ENCODE data around the gene MAP3K19.
"Not testable (repeated sequence)": the region's sequence is repeated elsewhere in the genome, so short reads cannot be mapped to it uniquely, and the experiment has no call there.

MAP3K19 gene

DNA sequence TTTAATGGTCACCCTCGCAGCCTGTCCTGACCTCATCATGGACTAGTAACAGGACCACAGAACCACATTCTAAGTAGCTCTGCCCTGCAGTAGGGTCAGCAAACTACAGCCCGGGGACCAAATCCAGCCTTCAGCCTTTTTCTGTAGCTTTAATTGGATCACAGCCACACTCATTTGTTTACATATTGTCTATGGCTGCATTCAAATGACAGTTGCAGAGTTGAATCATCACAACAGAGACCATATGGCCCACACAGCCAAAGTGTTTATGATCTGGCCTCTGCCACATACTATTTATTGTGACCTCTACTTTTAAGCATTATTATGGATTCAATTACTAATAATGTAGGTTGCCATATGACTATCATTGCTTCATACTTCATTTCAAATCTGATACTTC lies 47.7 kb downstream of the MAP3K19 start:
- no peaks in the 10 kb centered on the region for H3K4me1 ChIP-seq (ENCODE audit: control insufficient read depth in 1 of 2, insufficient read depth in 2 of 2, low read length in 2 of 2)
- peaks cover 0 to 2% of the 10 kb centered on the region in 2 donors for H3K27me3 ChIP-seq (ENCODE audit: control insufficient read depth in 1 of 2, insufficient read depth in 2 of 2, low read length in 2 of 2)

GRCh38 chr2:134988994-134989605 lies 58.1 kb downstream of the MAP3K19 start:
- H3K36me3 ChIP-seq (ENCODE audit: control insufficient read depth in 1 of 2, insufficient read depth in 2 of 2, low read length in 2 of 2), result no peaks in the 10 kb centered on the region
- no peak overlapping the region for H3K9ac ChIP-seq (ENCODE audit: low read depth in 1 of 2, low read length in 2 of 2)
- H3K4me1 ChIP-seq (ENCODE audit: control insufficient read depth in 1 of 2, insufficient read depth in 2 of 2, low read length in 2 of 2), result no peaks in the 10 kb centered on the region
- H3K9me3 ChIP-seq (ENCODE audit: control insufficient read depth in 1 of 2, low read length in 2 of 2), result no peaks in the 10 kb centered on the region
- H3K4me3 ChIP-seq (ENCODE audit: low read depth in 1 of 2, low read length in 2 of 2), result no peak overlapping the region
- H3K27me3 ChIP-seq (ENCODE audit: control insufficient read depth in 1 of 2, insufficient read depth in 2 of 2, low read length in 2 of 2), result no peaks in the 10 kb centered on the region
- H3K27ac ChIP-seq (ENCODE audit: low read depth, low read length), result no peak overlapping the region

More for the DNA sequence above, 47.7 kb downstream of the MAP3K19 start:
- H3K4me3 ChIP-seq (ENCODE audit: low read depth in 1 of 2, low read length in 2 of 2), result no peak overlapping the region
- no peak overlapping the region for H3K9ac ChIP-seq (ENCODE audit: low read depth in 1 of 2, low read length in 2 of 2)
- no peaks in the 10 kb centered on the region for H3K36me3 ChIP-seq (ENCODE audit: control insufficient read depth in 1 of 2, insufficient read depth in 2 of 2, low read length in 2 of 2)
- H3K9me3 ChIP-seq (ENCODE audit: control insufficient read depth in 1 of 2, low read length in 2 of 2), result no peaks in the 10 kb centered on the region
- no peak overlapping the region for H3K27ac ChIP-seq (ENCODE audit: low read depth, low read length)

DNA sequence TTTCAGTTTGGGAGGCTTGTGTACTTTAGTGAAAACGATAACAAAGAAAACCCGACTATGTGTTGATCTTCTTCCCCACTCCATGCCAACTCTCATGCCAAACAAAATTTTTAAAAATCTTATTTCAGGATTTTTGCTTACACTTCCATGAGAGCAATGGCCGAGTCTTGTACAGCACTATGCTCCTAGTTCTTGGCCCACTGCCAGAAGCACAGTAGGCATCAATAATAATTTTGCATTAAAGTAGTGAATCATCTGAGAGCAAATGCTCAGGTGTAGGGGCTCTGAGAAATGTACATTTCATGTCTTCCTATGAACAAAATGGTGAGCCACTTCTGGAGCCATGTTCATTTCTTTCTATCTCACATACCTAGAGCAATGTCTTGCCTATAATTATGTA lies 62.2 kb downstream of the MAP3K19 start:
- Histone ChIP-seq H3K36me3 (ENCODE audit: control insufficient read depth in 1 of 2, insufficient read depth in 2 of 2, low read length in 2 of 2) (no peaks in the 10 kb centered on the region), H3K9me3 (ENCODE audit: control insufficient read depth in 1 of 2, low read length in 2 of 2) (no peaks in the 10 kb centered on the region), H3K4me1 (ENCODE audit: control insufficient read depth in 1 of 2, insufficient read depth in 2 of 2, low read length in 2 of 2) (no peaks in the 10 kb centered on the region), H3K27ac (ENCODE audit: low read depth, low read length) (no peak overlapping the region), H3K9ac (ENCODE audit: low read depth in 1 of 2, low read length in 2 of 2) (no peak overlapping the region), H3K27me3 (ENCODE audit: control insufficient read depth in 1 of 2, insufficient read depth in 2 of 2, low read length in 2 of 2) (no peaks in the 10 kb centered on the region), H3K4me3 (ENCODE audit: low read depth in 1 of 2, low read length in 2 of 2) (no peak overlapping the region)

GRCh38 chr2:134982603-134983002 lies 64.6 kb downstream of the MAP3K19 start:
- Histone ChIP-seq H3K9me3 (ENCODE audit: control insufficient read depth in 1 of 2, low read length in 2 of 2) (no peaks in the 10 kb centered on the region), H3K4me3 (ENCODE audit: low read depth in 1 of 2, low read length in 2 of 2) (no peak overlapping the region), H3K36me3 (ENCODE audit: control insufficient read depth in 1 of 2, insufficient read depth in 2 of 2, low read length in 2 of 2) (no peaks in the 10 kb centered on the region), H3K9ac (ENCODE audit: low read depth in 1 of 2, low read length in 2 of 2) (no peak overlapping the region), H3K27me3 (ENCODE audit: control insufficient read depth in 1 of 2, insufficient read depth in 2 of 2, low read length in 2 of 2) (no peaks in the 10 kb centered on the region), H3K4me1 (ENCODE audit: control insufficient read depth in 1 of 2, insufficient read depth in 2 of 2, low read length in 2 of 2) (no peaks in the 10 kb centered on the region), H3K27ac (ENCODE audit: low read depth, low read length) (no peak overlapping the region)

DNA sequence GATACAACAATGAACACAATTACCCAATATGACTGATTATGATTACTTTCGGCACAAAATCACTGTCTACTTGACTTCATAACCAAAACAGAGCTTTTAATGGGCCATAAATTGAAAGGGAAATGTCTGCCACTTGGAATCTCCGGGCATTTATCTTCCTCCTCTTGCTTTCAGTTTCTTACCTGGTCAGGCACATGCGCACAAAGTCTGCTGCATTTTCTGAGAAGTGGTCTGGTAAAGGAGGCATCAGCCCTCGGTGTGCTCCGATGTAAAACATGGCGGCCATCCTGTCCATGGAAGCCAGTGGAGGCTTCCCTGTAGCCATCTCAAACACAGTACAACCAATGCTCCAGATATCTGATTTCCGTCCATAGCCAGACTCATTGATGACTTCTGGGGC lies 66.6 kb downstream of the MAP3K19 start:
- H3K27me3 ChIP-seq (ENCODE audit: control insufficient read depth in 1 of 2, insufficient read depth in 2 of 2, low read length in 2 of 2), result no peaks in the 10 kb centered on the region
- no peaks in the 10 kb centered on the region for H3K36me3 ChIP-seq (ENCODE audit: control insufficient read depth in 1 of 2, insufficient read depth in 2 of 2, low read length in 2 of 2)
- no peak overlapping the region for H3K9ac ChIP-seq (ENCODE audit: low read depth in 1 of 2, low read length in 2 of 2)
- H3K4me1 ChIP-seq (ENCODE audit: control insufficient read depth in 1 of 2, insufficient read depth in 2 of 2, low read length in 2 of 2), result no peaks in the 10 kb centered on the region
- no peak overlapping the region for H3K4me3 ChIP-seq (ENCODE audit: low read depth in 1 of 2, low read length in 2 of 2)
- no peaks in the 10 kb centered on the region for H3K9me3 ChIP-seq (ENCODE audit: control insufficient read depth in 1 of 2, low read length in 2 of 2)
- no peak overlapping the region for H3K27ac ChIP-seq (ENCODE audit: low read depth, low read length)

GRCh38 chr2:134979221-134979620 lies 68.0 kb downstream of the MAP3K19 start:
- H3K4me3 ChIP-seq (ENCODE audit: low read depth in 1 of 2, low read length in 2 of 2), result no peak overlapping the region
- peaks cover 0 to 1% of the 10 kb centered on the region in 2 donors for H3K9me3 ChIP-seq (ENCODE audit: control insufficient read depth in 1 of 2, low read length in 2 of 2)
- H3K27me3 ChIP-seq (ENCODE audit: control insufficient read depth in 1 of 2, insufficient read depth in 2 of 2, low read length in 2 of 2), result no peaks in the 10 kb centered on the region
- no peak overlapping the region for H3K9ac ChIP-seq (ENCODE audit: low read depth in 1 of 2, low read length in 2 of 2)
- no peaks in the 10 kb centered on the region for H3K36me3 ChIP-seq (ENCODE audit: control insufficient read depth in 1 of 2, insufficient read depth in 2 of 2, low read length in 2 of 2)
- H3K27ac ChIP-seq (ENCODE audit: low read depth, low read length), result no peak overlapping the region
- H3K4me1 ChIP-seq (ENCODE audit: control insufficient read depth in 1 of 2, insufficient read depth in 2 of 2, low read length in 2 of 2), result no peaks in the 10 kb centered on the region

DNA sequence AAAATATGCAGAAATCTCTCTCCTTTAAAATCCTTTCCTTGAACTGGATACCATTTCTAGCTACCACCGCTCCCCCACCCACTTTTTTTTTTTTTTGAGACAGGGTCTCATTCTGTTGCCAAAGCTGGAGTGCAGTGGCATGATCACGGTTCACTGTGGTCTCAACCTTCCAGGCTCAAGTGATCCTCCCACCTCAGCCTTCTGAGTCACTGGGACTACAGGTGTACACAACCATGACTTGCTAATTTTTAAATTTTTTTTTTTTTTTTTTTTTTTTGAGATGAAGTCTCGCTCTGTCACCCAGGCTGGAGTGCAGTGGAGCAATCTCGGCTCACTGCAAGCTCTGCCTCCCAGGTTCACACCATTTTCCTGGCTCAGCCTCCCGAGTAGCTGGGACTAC lies 70.1 kb downstream of the MAP3K19 start:
- not testable (repeated sequence) for H3K9ac ChIP-seq (ENCODE audit: low read depth in 1 of 2, low read length in 2 of 2); H3K4me1 ChIP-seq (ENCODE audit: control insufficient read depth in 1 of 2, insufficient read depth in 2 of 2, low read length in 2 of 2); H3K27me3 ChIP-seq (ENCODE audit: control insufficient read depth in 1 of 2, insufficient read depth in 2 of 2, low read length in 2 of 2); H3K4me3 ChIP-seq (ENCODE audit: low read depth in 1 of 2, low read length in 2 of 2); H3K9me3 ChIP-seq (ENCODE audit: control insufficient read depth in 1 of 2, low read length in 2 of 2); H3K36me3 ChIP-seq (ENCODE audit: control insufficient read depth in 1 of 2, insufficient read depth in 2 of 2, low read length in 2 of 2); H3K27ac ChIP-seq (ENCODE audit: low read depth, low read length)

DNA sequence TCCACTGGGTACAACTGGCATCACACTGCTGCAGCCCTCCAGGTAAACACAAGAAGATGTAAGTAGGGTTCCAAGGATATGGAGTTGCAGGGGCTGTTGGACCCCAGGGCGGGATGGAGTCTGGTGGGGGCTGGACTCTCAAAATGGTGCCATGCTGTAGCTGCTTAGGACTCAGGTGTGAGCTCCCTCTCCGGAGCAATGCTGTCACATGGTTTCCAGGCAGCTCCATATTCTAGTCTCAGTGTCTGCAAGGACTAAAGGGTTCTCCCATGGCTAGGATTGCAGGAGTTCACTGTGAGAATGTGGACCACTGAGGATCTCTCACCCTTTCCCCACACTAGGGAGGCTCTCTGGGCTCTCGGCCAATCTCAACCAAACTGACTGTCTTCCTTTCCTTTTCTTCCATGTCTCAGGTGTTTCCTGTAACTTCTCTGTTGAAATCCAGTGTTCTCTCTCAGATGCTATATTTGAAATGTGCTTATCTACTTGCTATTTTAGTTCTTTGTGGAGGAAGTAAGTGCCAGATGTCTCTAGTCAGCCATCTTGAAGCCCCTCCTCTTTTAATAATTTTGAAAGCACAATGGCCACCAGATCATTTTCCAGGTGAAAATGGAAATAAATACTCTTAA lies 71.1 kb downstream of the MAP3K19 start:
- Histone ChIP-seq H3K27ac (ENCODE audit: low read depth, low read length) (no peak overlapping the region), H3K9ac (ENCODE audit: low read depth in 1 of 2, low read length in 2 of 2) (no peak overlapping the region), H3K4me1 (ENCODE audit: control insufficient read depth in 1 of 2, insufficient read depth in 2 of 2, low read length in 2 of 2) (no peaks in the 10 kb centered on the region), H3K27me3 (ENCODE audit: control insufficient read depth in 1 of 2, insufficient read depth in 2 of 2, low read length in 2 of 2) (no peaks in the 10 kb centered on the region), H3K36me3 (ENCODE audit: control insufficient read depth in 1 of 2, insufficient read depth in 2 of 2, low read length in 2 of 2) (no peaks in the 10 kb centered on the region), H3K4me3 (ENCODE audit: low read depth in 1 of 2, low read length in 2 of 2) (peak overlapping the region in 1 of 2 donors; percentile 14), H3K9me3 (ENCODE audit: control insufficient read depth in 1 of 2, low read length in 2 of 2) (peaks cover 3 to 7% of the 10 kb centered on the region in 2 donors)

- Histone ChIP-seq H3K4me1 (ENCODE audit: control insufficient read depth in 1 of 2, insufficient read depth in 2 of 2, low read length in 2 of 2) (no peaks in the 10 kb centered on the region), H3K27ac (ENCODE audit: low read depth, low read length) (no peak overlapping the region), H3K4me3 (ENCODE audit: low read depth in 1 of 2, low read length in 2 of 2) (peak overlapping the region in 1 of 2 donors; percentile 14), H3K36me3 (ENCODE audit: control insufficient read depth in 1 of 2, insufficient read depth in 2 of 2, low read length in 2 of 2) (no peaks in the 10 kb centered on the region), H3K9me3 (ENCODE audit: control insufficient read depth in 1 of 2, low read length in 2 of 2) (peaks cover 3 to 7% of the 10 kb centered on the region in 2 donors), H3K9ac (ENCODE audit: low read depth in 1 of 2, low read length in 2 of 2) (no peak overlapping the region), H3K27me3 (ENCODE audit: control insufficient read depth in 1 of 2, insufficient read depth in 2 of 2, low read length in 2 of 2) (no peaks in the 10 kb centered on the region)
Measured at GRCh38 chr2:134975281-134976009, 71.8 kb downstream of the MAP3K19 start.

All from duodenal mucosa (tissue), 2 donors.